HL-60 (cell line): Measurements from ENCODE around the gene TGIF2.

Source experiments
- CTCF ChIP-seq: IDR thresholded peaks from one replicate; pipeline ENCODE4 v1.5.1; 2011; ENCODE audit warnings: low read length, control low read depth, inconsistent platforms; ENCODE audit not compliant: insufficient read depth
- POLR2AphosphoS5 ChIP-seq: IDR thresholded peaks from 2 replicates; pipeline ENCODE4 v1.6.1; 2012; ENCODE audit warnings: low read depth
- REST ChIP-seq: IDR thresholded peaks from 2 replicates; pipeline ENCODE4 v1.6.1; 2012; ENCODE audit warnings: low read depth; ENCODE audit not compliant: insufficient replicate concordance

GRCh38 chr20:36574366-36575135 is 1.2 kb downstream of the TGIF2 start:
- TF ChIP-seq REST (no peak), CTCF (no peak), POLR2AphosphoS5 (peak; percentile 66; the same call in 1 of the 2 replicates)
